ENCODE results near the gene GCFC2.
A peak's percentile ranks its signal among the peaks of the same experiment; 100 is the strongest.

The GCFC2 gene

GRCh38 chr2:75710577-75711253 lies at the start of gene GCFC2:
TSS of gene GCFC2 (minus strand) at chr2:75710915. CDS start at chr2:75710855, 60 bp downstream.
- DNase-seq (ENCODE audit: extremely low spot score), result peak; percentile 85
- ChIA-PET POLR2A (interaction anchor here (0.8 to 2.8 kb wide), 8 partner anchors 9 to 69 kb away, joined by 3 to 13 read pairs (median 4); partner anchors contain the start of gene MRPL19), CTCF (no interaction called here)
- no peak for TF ChIP-seq SP1 (IDR thresholded peaks at IDR 0.05)
- TF ChIP-seq ZNF384 (IDR thresholded peaks at IDR 0.05), result no peak
- peak; percentile 46 for TF ChIP-seq ELF4 (IDR thresholded peaks at IDR 0.05)
- TF ChIP-seq FOXM1 (IDR thresholded peaks at IDR 0.05; ENCODE audit: borderline replicate concordance), result no peak
- TF ChIP-seq SUZ12 (IDR thresholded peaks at IDR 0.05), result no peak
- no peak for TF ChIP-seq FOXA1 (IDR thresholded peaks at IDR 0.05)
- no peak for TF ChIP-seq HDGF (IDR thresholded peaks at IDR 0.05; ENCODE audit: borderline replicate concordance)
- no peak for TF ChIP-seq LEF1 (IDR thresholded peaks at IDR 0.05; ENCODE audit: borderline replicate concordance)
- no peak for TF ChIP-seq NFRKB (IDR thresholded peaks at IDR 0.05)
- TF ChIP-seq BHLHE40 (IDR thresholded peaks at IDR 0.05; ENCODE audit: borderline replicate concordance), result no peak
- peak; percentile 96 for TF ChIP-seq L3MBTL2 (conservative IDR thresholded peaks at IDR 0.05)
- no peak for TF ChIP-seq ARNT (IDR thresholded peaks at IDR 0.05)

GRCh38 chr2:75752828-75753227 lies 42.1 kb upstream of the GCFC2 start:
- CTCF ChIA-PET, result interaction anchor here (0.7 kb wide), 1 partner anchor 144 kb away, joined by 3 read pairs; no protein-coding TSS in a partner anchor

GRCh38 chr2:75751824-75752468 lies 41.2 kb upstream of the GCFC2 start:
- TF ChIP-seq ARNT (IDR thresholded peaks at IDR 0.05) (no peak), ZNF384 (IDR thresholded peaks at IDR 0.05) (peak; percentile 23; the same call in 1 of the 2 replicates)
- no peak for DNase-seq (ENCODE audit: extremely low spot score)
- POLR2A ChIA-PET, result no interaction called here
- CTCF ChIA-PET, result no interaction called here

More at GRCh38 chr2:75752828-75753227, 42.1 kb upstream of the GCFC2 start:
- no peak for DNase-seq (ENCODE audit: extremely low spot score)
- POLR2A ChIA-PET, result interaction anchor here (1.3 kb wide), 1 partner anchor 42 kb away, joined by 5 read pairs; the partner anchor contains the start of gene GCFC2
- TF ChIP-seq ARNT (IDR thresholded peaks at IDR 0.05) (no peak), NFRKB (IDR thresholded peaks at IDR 0.05) (no peak), L3MBTL2 (conservative IDR thresholded peaks at IDR 0.05) (no peak), FOXA1 (IDR thresholded peaks at IDR 0.05) (no peak), HDGF (IDR thresholded peaks at IDR 0.05; ENCODE audit: borderline replicate concordance) (no peak), LEF1 (IDR thresholded peaks at IDR 0.05; ENCODE audit: borderline replicate concordance) (no peak), FOXK2 (IDR thresholded peaks at IDR 0.05) (no peak), ZNF384 (IDR thresholded peaks at IDR 0.05) (peak; percentile 74), SP1 (IDR thresholded peaks at IDR 0.05) (no peak), BHLHE40 (IDR thresholded peaks at IDR 0.05; ENCODE audit: borderline replicate concordance) (no peak), CTBP1 (IDR thresholded peaks at IDR 0.05; ENCODE audit: borderline replicate concordance) (peak; percentile 69; the same call in 1 of the 2 replicates), TARDBP (IDR thresholded peaks at IDR 0.05) (no peak), PKNOX1 (IDR thresholded peaks at IDR 0.05) (peak; percentile 80), ELF4 (IDR thresholded peaks at IDR 0.05) (no peak), FOXM1 (IDR thresholded peaks at IDR 0.05; ENCODE audit: borderline replicate concordance) (no peak), SUZ12 (IDR thresholded peaks at IDR 0.05) (no peak)

- TF ChIP-seq FOXM1 (IDR thresholded peaks at IDR 0.05; ENCODE audit: borderline replicate concordance) (no peak), TARDBP (IDR thresholded peaks at IDR 0.05) (no peak), FOXK2 (IDR thresholded peaks at IDR 0.05) (no peak), BHLHE40 (IDR thresholded peaks at IDR 0.05; ENCODE audit: borderline replicate concordance) (no peak), ELF4 (IDR thresholded peaks at IDR 0.05) (no peak), ARNT (IDR thresholded peaks at IDR 0.05) (no peak), SP1 (IDR thresholded peaks at IDR 0.05) (no peak), NFRKB (IDR thresholded peaks at IDR 0.05) (no peak), LEF1 (IDR thresholded peaks at IDR 0.05; ENCODE audit: borderline replicate concordance) (no peak), FOXA1 (IDR thresholded peaks at IDR 0.05) (no peak), L3MBTL2 (conservative IDR thresholded peaks at IDR 0.05) (no peak)
- ChIA-PET CTCF (no interaction called here), POLR2A (no interaction called here)
- DNase-seq (ENCODE audit: extremely low spot score), result no peak
These were observed 40.6 kb upstream of the GCFC2 start for GRCh38 chr2:75751360-75751759.

- POLR2A ChIA-PET, result no interaction called here
- no peak for DNase-seq (ENCODE audit: extremely low spot score)
- CTCF ChIA-PET, result no interaction called here
- TF ChIP-seq SUZ12 (IDR thresholded peaks at IDR 0.05), result no peak
- TF ChIP-seq L3MBTL2 (conservative IDR thresholded peaks at IDR 0.05), result no peak
- TF ChIP-seq PKNOX1 (IDR thresholded peaks at IDR 0.05), result no peak
- TF ChIP-seq ELF4 (IDR thresholded peaks at IDR 0.05), result no peak
- no peak for TF ChIP-seq FOXA1 (IDR thresholded peaks at IDR 0.05)
- TF ChIP-seq FOXK2 (IDR thresholded peaks at IDR 0.05), result no peak
- no peak for TF ChIP-seq LEF1 (IDR thresholded peaks at IDR 0.05; ENCODE audit: borderline replicate concordance)
- TF ChIP-seq SP1 (IDR thresholded peaks at IDR 0.05), result no peak
- no peak for TF ChIP-seq FOXM1 (IDR thresholded peaks at IDR 0.05; ENCODE audit: borderline replicate concordance)
- TF ChIP-seq BHLHE40 (IDR thresholded peaks at IDR 0.05; ENCODE audit: borderline replicate concordance), result no peak
- no peak for TF ChIP-seq ARNT (IDR thresholded peaks at IDR 0.05)
- TF ChIP-seq CTBP1 (IDR thresholded peaks at IDR 0.05; ENCODE audit: borderline replicate concordance), result no peak
- no peak for TF ChIP-seq TARDBP (IDR thresholded peaks at IDR 0.05)
- TF ChIP-seq HDGF (IDR thresholded peaks at IDR 0.05; ENCODE audit: borderline replicate concordance), result no peak
- no peak for TF ChIP-seq NFRKB (IDR thresholded peaks at IDR 0.05)
- no peak for TF ChIP-seq ZNF384 (IDR thresholded peaks at IDR 0.05)
These were observed 27.2 kb upstream of the GCFC2 start for GRCh38 chr2:75737961-75738360.

- DNase-seq (ENCODE audit: extremely low spot score), result no peak
- CTCF ChIA-PET, result no interaction called here
- POLR2A ChIA-PET, result interaction anchor here (0.6 kb wide), 1 partner anchor 863 kb away, joined by 3 read pairs; no protein-coding TSS in a partner anchor
- TF ChIP-seq BHLHE40 (IDR thresholded peaks at IDR 0.05; ENCODE audit: borderline replicate concordance) (no peak), LEF1 (IDR thresholded peaks at IDR 0.05; ENCODE audit: borderline replicate concordance) (no peak), NFRKB (IDR thresholded peaks at IDR 0.05) (no peak), FOXK2 (IDR thresholded peaks at IDR 0.05) (no peak), ZNF384 (IDR thresholded peaks at IDR 0.05) (no peak), HDGF (IDR thresholded peaks at IDR 0.05; ENCODE audit: borderline replicate concordance) (no peak), SUZ12 (IDR thresholded peaks at IDR 0.05) (no peak), PKNOX1 (IDR thresholded peaks at IDR 0.05) (no peak), ARNT (IDR thresholded peaks at IDR 0.05) (no peak)
These were observed 25.6 kb upstream of the GCFC2 start for GRCh38 chr2:75736276-75736675.
